HEK293 (cell line): ENCODE data around the gene AFF3.

Experiments
- CTCF ChIA-PET: fragments of 350-600 bp; formaldehyde crosslinking; extraction: SDS; loops from one replicate; lab custom pipeline; 2021; ENCODE audit warnings: antibody characterized with exemption; lab: Yijun Ruan, JAX
- POLR2A ChIA-PET: fragments of 300-600 bp; formaldehyde crosslinking; extraction: SDS; loops from one replicate; lab custom pipeline; 2020; ENCODE audit warnings: antibody characterized with exemption, inconsistent platforms; lab: Yijun Ruan, JAX
- H3K27ac ChIP-seq: fragments of 200-500 bp; sonication (Bioruptor generic); 2 replicates; pipeline ENCODE4 v1.5.1; 2014; ENCODE audit warnings: low read depth, low read length, control low read depth, inconsistent platforms; ENCODE audit errors: extremely low read depth
- H3K36me3 ChIP-seq, 2 experiments: fragments of 200-500 bp in 1 of 2; sonication (Bioruptor generic) in 1 of 2; 1 replicate in 1 of 2; 2 replicates in 1 of 2; pipeline ENCODE4 v1.5.1; 2014 to 2017; ENCODE audit warnings: inconsistent platforms in 2 of 2, low read length in 2 of 2; ENCODE audit not compliant: control insufficient read depth in 2 of 2, insufficient read depth in 1 of 2
- H3K4me1 ChIP-seq: fragments of 200-500 bp; sonication (Bioruptor generic); 2 replicates; pipeline ENCODE4 v1.5.1; 2014; ENCODE audit warnings: mild to moderate bottlenecking, low read length, inconsistent platforms; ENCODE audit not compliant: control insufficient read depth, insufficient read depth
- H3K4me3 ChIP-seq: 2 replicates; pipeline ENCODE4 v1.5.1; 2011; ENCODE audit warnings: low read depth, mild to moderate bottlenecking, control low read depth, low read length, moderate library complexity
- H3K9me3 ChIP-seq: fragments of 200-500 bp; sonication (Bioruptor generic); 2 replicates; pipeline ENCODE4 v1.5.1; 2014; ENCODE audit warnings: low read depth, low read length, inconsistent platforms; ENCODE audit not compliant: control insufficient read depth, insufficient read depth
- GLI2 ChIP-seq: fragments of 450-650 bp; formaldehyde crosslinking; IDR thresholded peaks from 2 replicates; pipeline ENCODE4; 2017; ENCODE audit warnings: missing biosample characterization, missing genetic modification characterization, low read depth, borderline replicate concordance
- ZBTB7A ChIP-seq: fragments of 450-650 bp; formaldehyde crosslinking; IDR thresholded peaks from 2 replicates; pipeline ENCODE4 v1.5.1; 2016; ENCODE audit warnings: low read depth, missing biosample characterization, missing genetic modification characterization
- ZIC2 ChIP-seq: fragments of 450-650 bp; formaldehyde crosslinking; IDR thresholded peaks from 2 replicates; pipeline ENCODE4 v1.5.1; 2016; ENCODE audit warnings: missing biosample characterization, missing genetic modification characterization
- ZNF24 ChIP-seq: fragments of 450-650 bp; formaldehyde crosslinking; IDR thresholded peaks from 2 replicates; pipeline ENCODE4 v1.5.1; 2016; ENCODE audit warnings: missing biosample characterization, missing genetic modification characterization
- ZNF311 ChIP-seq: fragments of 450-650 bp; formaldehyde crosslinking; IDR thresholded peaks from 2 replicates; pipeline ENCODE4 v1.5.1; 2017; ENCODE audit warnings: missing biosample characterization, missing genetic modification characterization, borderline replicate concordance
- ZNF473 ChIP-seq: fragments of 450-650 bp; formaldehyde crosslinking; IDR thresholded peaks from 2 replicates; pipeline ENCODE4 v1.5.1; 2017; ENCODE audit warnings: missing biosample characterization, missing genetic modification characterization
- ZNF558 ChIP-seq: fragments of 450-650 bp; formaldehyde crosslinking; IDR thresholded peaks from 2 replicates; pipeline ENCODE4 v1.5.1; 2016; ENCODE audit warnings: missing biosample characterization, missing genetic modification characterization
- ZNF629 ChIP-seq: fragments of 450-650 bp; formaldehyde crosslinking; IDR thresholded peaks from 2 replicates; pipeline ENCODE4 v1.5.1; 2017; ENCODE audit warnings: missing biosample characterization, missing genetic modification characterization
- ZSCAN16 ChIP-seq: fragments of 450-650 bp; formaldehyde crosslinking; IDR thresholded peaks from 2 replicates; pipeline ENCODE4 v1.5.1; 2016; ENCODE audit warnings: missing biosample characterization, missing genetic modification characterization
- TF ChIP-seq, protein P1 (sequence below): fragments of 450-650 bp; formaldehyde crosslinking; IDR thresholded peaks from 2 replicates; pipeline ENCODE4 v1.5.1; 2016; ENCODE audit warnings: missing biosample characterization, missing genetic modification characterization
- TF ChIP-seq, protein P2 (sequence below): fragments of 450-650 bp; formaldehyde crosslinking; IDR thresholded peaks from 2 replicates; pipeline ENCODE4 v1.5.1; 2017; ENCODE audit warnings: missing biosample characterization, missing genetic modification characterization
- TF ChIP-seq, protein P3 (sequence below): fragments of 450-650 bp; IDR thresholded peaks from 2 replicates; pipeline ENCODE4 v1.5.1; 2018; ENCODE audit warnings: missing biosample characterization, missing genetic modification characterization
- TF ChIP-seq, protein P4 (sequence below): fragments of 450-650 bp; formaldehyde crosslinking; IDR thresholded peaks from 2 replicates; pipeline ENCODE4 v1.5.1; 2016; ENCODE audit warnings: missing biosample characterization, missing genetic modification characterization, low read depth

Gene AFF3

DNA sequence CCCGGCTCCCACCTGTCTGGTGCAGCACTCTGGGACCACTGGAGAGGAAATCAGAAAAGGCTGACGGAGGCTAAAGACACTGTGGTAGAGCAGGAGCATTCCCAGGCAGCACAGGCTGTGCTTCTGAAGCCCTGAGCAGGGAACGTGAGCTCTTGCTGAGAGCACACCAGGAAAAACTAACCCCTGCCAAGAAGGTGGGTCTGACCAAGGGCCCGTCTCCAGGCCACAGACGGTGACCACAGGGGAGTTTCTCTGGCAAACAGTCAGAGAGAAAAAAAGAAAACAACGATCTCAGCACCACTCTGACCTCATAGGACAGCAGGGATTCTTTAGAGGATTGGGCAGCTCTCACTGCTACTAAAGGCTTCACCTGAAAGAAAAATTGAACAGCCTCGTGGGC lies 201.4 kb downstream of the AFF3 start:
- no peak overlapping the region for H3K4me3 ChIP-seq
- H3K4me1 ChIP-seq = peaks cover 9% of the 10 kb centered on the region
- TF ChIP-seq, protein P1, sequence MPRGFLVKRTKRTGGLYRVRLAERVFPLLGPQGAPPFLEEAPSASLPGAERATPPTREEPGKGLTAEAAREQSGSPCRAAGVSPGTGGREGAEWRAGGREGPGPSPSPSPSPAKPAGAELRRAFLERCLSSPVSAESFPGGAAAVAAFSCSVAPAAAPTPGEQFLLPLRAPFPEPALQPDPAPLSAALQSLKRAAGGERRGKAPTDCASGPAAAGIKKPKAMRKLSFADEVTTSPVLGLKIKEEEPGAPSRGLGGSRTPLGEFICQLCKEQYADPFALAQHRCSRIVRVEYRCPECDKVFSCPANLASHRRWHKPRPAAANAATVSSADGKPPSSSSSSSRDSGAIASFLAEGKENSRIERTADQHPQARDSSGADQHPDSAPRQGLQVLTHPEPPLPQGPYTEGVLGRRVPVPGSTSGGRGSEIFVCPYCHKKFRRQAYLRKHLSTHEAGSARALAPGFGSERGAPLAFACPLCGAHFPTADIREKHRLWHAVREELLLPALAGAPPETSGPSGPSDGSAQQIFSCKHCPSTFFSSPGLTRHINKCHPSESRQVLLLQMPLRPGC (tag by site-specific recombination) = no peak
- TF ChIP-seq ZIC2 (peak; percentile 95), GLI2 (tag by site-specific recombination) (no peak)
- CTCF ChIA-PET = interaction anchor here (0.6 kb wide), 2 partner anchors 42 to 302 kb away, joined by 3 read pairs; no protein-coding TSS in a partner anchor
- H3K9me3 ChIP-seq = no peaks in the 10 kb centered on the region
- no peak overlapping the region for H3K27ac ChIP-seq
- POLR2A ChIA-PET = no interaction called here
- H3K36me3 ChIP-seq = no peaks in the 10 kb centered on the region

DNA sequence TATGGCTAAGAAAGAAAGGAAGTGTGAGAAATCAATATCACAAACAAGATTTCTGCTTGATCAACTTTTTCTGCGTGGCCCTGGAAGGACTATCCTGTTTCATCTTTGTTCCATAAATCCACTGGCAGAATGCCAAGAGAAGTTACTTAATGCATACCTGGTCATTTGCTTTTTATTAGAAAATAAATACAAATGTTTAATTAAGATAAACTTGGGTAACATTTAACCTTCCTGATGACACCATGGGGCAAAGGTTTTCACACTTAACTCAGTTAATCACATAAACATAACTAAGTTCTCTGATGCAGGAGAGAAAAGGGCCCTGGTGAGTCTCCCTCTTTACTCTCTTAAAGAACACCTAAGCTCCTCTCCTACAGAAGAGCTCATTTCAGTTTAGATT lies 203.3 kb downstream of the AFF3 start:
- H3K36me3 ChIP-seq = no peaks in the 10 kb centered on the region
- H3K4me1 ChIP-seq = peaks cover 9% of the 10 kb centered on the region
- H3K4me3 ChIP-seq = no peak overlapping the region
- no peak for TF ChIP-seq ZNF311 (tag by site-specific recombination)
- TF ChIP-seq, protein P2, sequence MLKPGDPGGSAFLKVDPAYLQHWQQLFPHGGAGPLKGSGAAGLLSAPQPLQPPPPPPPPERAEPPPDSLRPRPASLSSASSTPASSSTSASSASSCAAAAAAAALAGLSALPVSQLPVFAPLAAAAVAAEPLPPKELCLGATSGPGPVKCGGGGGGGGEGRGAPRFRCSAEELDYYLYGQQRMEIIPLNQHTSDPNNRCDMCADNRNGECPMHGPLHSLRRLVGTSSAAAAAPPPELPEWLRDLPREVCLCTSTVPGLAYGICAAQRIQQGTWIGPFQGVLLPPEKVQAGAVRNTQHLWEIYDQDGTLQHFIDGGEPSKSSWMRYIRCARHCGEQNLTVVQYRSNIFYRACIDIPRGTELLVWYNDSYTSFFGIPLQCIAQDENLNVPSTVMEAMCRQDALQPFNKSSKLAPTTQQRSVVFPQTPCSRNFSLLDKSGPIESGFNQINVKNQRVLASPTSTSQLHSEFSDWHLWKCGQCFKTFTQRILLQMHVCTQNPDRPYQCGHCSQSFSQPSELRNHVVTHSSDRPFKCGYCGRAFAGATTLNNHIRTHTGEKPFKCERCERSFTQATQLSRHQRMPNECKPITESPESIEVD (tag by site-specific recombination) = peak; percentile 13; the same call in 1 of the 2 replicates
- TF ChIP-seq ZNF24 = no peak
- POLR2A ChIA-PET = no interaction called here
- no peak overlapping the region for H3K27ac ChIP-seq
- no peaks in the 10 kb centered on the region for H3K9me3 ChIP-seq
- CTCF ChIA-PET = no interaction called here

GRCh38 chr2:99938250-99938649 lies 204.1 kb downstream of the AFF3 start:
- ChIA-PET POLR2A (no interaction called here), CTCF (no interaction called here)
- Histone ChIP-seq H3K36me3 (no peaks in the 10 kb centered on the region), H3K4me1 (peaks cover 9% of the 10 kb centered on the region), H3K9me3 (no peaks in the 10 kb centered on the region), H3K27ac (no peak overlapping the region), H3K4me3 (no peak overlapping the region)
- TF ChIP-seq, protein P3, sequence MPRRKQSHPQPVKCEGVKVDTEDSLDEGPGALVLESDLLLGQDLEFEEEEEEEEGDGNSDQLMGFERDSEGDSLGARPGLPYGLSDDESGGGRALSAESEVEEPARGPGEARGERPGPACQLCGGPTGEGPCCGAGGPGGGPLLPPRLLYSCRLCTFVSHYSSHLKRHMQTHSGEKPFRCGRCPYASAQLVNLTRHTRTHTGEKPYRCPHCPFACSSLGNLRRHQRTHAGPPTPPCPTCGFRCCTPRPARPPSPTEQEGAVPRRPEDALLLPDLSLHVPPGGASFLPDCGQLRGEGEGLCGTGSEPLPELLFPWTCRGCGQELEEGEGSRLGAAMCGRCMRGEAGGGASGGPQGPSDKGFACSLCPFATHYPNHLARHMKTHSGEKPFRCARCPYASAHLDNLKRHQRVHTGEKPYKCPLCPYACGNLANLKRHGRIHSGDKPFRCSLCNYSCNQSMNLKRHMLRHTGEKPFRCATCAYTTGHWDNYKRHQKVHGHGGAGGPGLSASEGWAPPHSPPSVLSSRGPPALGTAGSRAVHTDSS (tag by site-specific recombination) = peak; percentile 81
- TF ChIP-seq, protein P4, sequence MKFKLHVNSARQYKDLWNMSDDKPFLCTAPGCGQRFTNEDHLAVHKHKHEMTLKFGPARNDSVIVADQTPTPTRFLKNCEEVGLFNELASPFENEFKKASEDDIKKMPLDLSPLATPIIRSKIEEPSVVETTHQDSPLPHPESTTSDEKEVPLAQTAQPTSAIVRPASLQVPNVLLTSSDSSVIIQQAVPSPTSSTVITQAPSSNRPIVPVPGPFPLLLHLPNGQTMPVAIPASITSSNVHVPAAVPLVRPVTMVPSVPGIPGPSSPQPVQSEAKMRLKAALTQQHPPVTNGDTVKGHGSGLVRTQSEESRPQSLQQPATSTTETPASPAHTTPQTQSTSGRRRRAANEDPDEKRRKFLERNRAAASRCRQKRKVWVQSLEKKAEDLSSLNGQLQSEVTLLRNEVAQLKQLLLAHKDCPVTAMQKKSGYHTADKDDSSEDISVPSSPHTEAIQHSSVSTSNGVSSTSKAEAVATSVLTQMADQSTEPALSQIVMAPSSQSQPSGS = 0 out of 2 replicates have a peak, but pooled peaks have one; percentile 30
- TF ChIP-seq ZNF558 = no peak
- no peak for TF ChIP-seq ZNF629 (tag by site-specific recombination)

DNA sequence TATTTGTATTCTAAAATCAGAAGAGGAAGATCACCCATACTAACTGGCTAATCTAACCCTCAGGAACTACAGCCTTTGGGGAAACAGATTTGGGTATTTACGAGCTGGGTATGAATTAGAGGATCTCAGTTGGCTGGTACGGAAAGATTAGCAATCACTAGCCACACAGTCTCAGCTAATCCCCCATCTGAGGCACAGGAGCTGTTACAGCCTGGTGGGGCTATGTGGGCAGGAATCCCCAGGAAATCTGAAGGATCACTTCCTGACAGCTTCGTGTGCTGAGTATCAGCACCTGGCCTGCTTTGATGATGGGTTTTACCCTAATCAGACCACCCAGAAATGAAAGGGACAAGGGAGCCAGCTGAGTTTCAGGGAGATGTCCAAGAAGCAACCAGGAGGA lies 206.3 kb downstream of the AFF3 start:
- H3K4me3 ChIP-seq = no peak overlapping the region
- CTCF ChIA-PET = no interaction called here

More for the DNA sequence above, 206.3 kb downstream of the AFF3 start:
- TF ChIP-seq ZSCAN16 (tag by site-specific recombination) (no peak), ZBTB7A (tag by site-specific recombination) (no peak), ZNF473 (tag by site-specific recombination) (no peak)
- Histone ChIP-seq H3K36me3 (no peaks in the 10 kb centered on the region), H3K9me3 (no peaks in the 10 kb centered on the region), H3K27ac (no peak overlapping the region), H3K4me1 (peaks cover 9% of the 10 kb centered on the region)
- POLR2A ChIA-PET = no interaction called here
